Fibroblast of pulmonary artery (primary cell): Measurements from ENCODE around the gene DDX39A.
A peak's percentile ranks its signal among the peaks of the same experiment; 100 is the strongest.
"Not testable (repeated sequence)": the region's sequence is repeated elsewhere in the genome, so short reads cannot be mapped to it uniquely, and the experiment has no call there.

Experiments
- DNase-seq: peaks from one replicate; pipeline ENCODE4 v3.0.0-alpha.2; 2010; ENCODE audit warnings: low read depth
- H3K4me3 ChIP-seq: replicated peaks from 2 replicates; pipeline ENCODE4 v1.5.1; 2011; ENCODE audit warnings: low read depth, mild to moderate bottlenecking, control low read depth, low read length, moderate library complexity
- CTCF ChIP-seq: IDR thresholded peaks from 2 replicates; pipeline ENCODE4 v1.5.1; 2011; ENCODE audit warnings: mild to moderate bottlenecking, control low read depth, low read length, inconsistent platforms; ENCODE audit errors: missing control alignments

Gene DDX39A

GRCh38 chr19:14366529-14366928, 52.6 kb downstream of the DDX39A start:
- peak; percentile 84 for DNase-seq
- no peak for TF ChIP-seq CTCF
- no peak overlapping the region for H3K4me3 ChIP-seq

GRCh38 chr19:14364098-14364443, 55.1 kb downstream of the DDX39A start:
- H3K4me3 ChIP-seq, DNase-seq: not testable (repeated sequence)

- no peak for TF ChIP-seq CTCF
- peak; percentile 93 for DNase-seq
Observed at GRCh38 chr19:14363183-14364097, 55.7 kb downstream of the DDX39A start.

DNA sequence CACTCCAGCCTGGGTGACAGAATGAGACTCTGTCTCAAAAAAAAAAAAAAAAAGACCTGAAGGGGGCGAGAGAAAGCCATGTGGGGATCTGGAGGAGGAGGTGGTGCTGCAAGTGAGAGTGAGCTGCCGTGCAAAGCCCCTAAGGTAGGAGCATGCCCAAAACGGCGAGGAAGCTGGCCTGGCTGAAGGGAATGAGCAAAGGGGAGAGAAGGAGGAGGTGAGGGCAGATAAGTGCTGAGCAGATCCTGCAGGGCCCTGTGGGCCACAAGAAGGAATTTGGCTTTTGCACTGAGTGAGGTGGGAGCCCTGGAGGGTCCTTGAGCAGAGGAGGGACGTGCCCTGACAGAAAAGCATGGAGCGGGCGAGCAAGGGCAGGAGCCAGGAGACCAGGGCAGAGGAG, 57.3 kb downstream of the DDX39A start:
- DNase-seq: peak; percentile 62
- no peak overlapping the region for H3K4me3 ChIP-seq
- TF ChIP-seq CTCF: peak; percentile 20

More at GRCh38 chr19:14363183-14364097, 55.7 kb downstream of the DDX39A start:
- H3K4me3 ChIP-seq: peak overlapping the region; percentile 5
